ENCODE data around the gene PELI3.

Gene PELI3

GRCh38 chr11:66478729-66479393, 12.2 kb downstream of the PELI3 start:
- TF ChIP-seq CTCF (IDR thresholded peaks at IDR 0.05; ENCODE audit: low read depth, low read length, missing control alignments), result peak; percentile 73

GRCh38 chr11:66479394-66480116, 12.8 kb downstream of the PELI3 start:
- no peak for DNase-seq (ENCODE audit: low read depth)
- in situ Hi-C loops (cut with HindIII; ENCODE audit: low sequenced_read_pairs), result no loop called here
- no peak for TF ChIP-seq CTCF (IDR thresholded peaks at IDR 0.05; ENCODE audit: low read depth, low read length, missing control alignments)
- H3K4me3 ChIP-seq (ENCODE audit: low read depth, low read length), result peak overlapping the region; percentile 62

More at GRCh38 chr11:66478729-66479393, 12.2 kb downstream of the PELI3 start:
- in situ Hi-C loops (cut with HindIII; ENCODE audit: low sequenced_read_pairs), result no loop called here
- no peak for DNase-seq (ENCODE audit: low read depth)
- peak overlapping the region; percentile 62 for H3K4me3 ChIP-seq (ENCODE audit: low read depth, low read length)

GRCh38 chr11:66480117-66480938, 13.6 kb downstream of the PELI3 start, which contains the start of gene DPP3:
TSS of gene DPP3 (plus strand) at chr11:66480434. CDS start at chr11:66482201, 1,767 bp downstream.
- H3K4me3 ChIP-seq (ENCODE audit: low read depth, low read length), result peak within 1 kb of the TSS; percentile 62
- in situ Hi-C loops (cut with HindIII; ENCODE audit: low sequenced_read_pairs), result no loop called here
- DNase-seq (ENCODE audit: low read depth), result peak; percentile 85
- no peak for TF ChIP-seq CTCF (IDR thresholded peaks at IDR 0.05; ENCODE audit: low read depth, low read length, missing control alignments)

- in situ Hi-C loops (cut with HindIII; ENCODE audit: low sequenced_read_pairs), result no loop called here
- no peak for TF ChIP-seq CTCF (IDR thresholded peaks at IDR 0.05; ENCODE audit: low read depth, low read length, missing control alignments)
- no peak overlapping the region for H3K4me3 ChIP-seq (ENCODE audit: low read depth, low read length)
- DNase-seq (ENCODE audit: low read depth), result no peak
Measured at GRCh38 chr11:66484806-66485380, 18.2 kb downstream of the PELI3 start.

GRCh38 chr11:66488957-66489356, 22.3 kb downstream of the PELI3 start:
- no peak overlapping the region for H3K4me3 ChIP-seq (ENCODE audit: low read depth, low read length)
- in situ Hi-C loops (cut with HindIII; ENCODE audit: low sequenced_read_pairs), result no loop called here
- DNase-seq (ENCODE audit: low read depth), result no peak
- no peak for TF ChIP-seq CTCF (IDR thresholded peaks at IDR 0.05; ENCODE audit: low read depth, low read length, missing control alignments)

GRCh38 chr11:66489636-66490035, 22.9 kb downstream of the PELI3 start:
- TF ChIP-seq CTCF (IDR thresholded peaks at IDR 0.05; ENCODE audit: low read depth, low read length, missing control alignments), result no peak
- DNase-seq (ENCODE audit: low read depth), result no peak
- in situ Hi-C loops (cut with HindIII; ENCODE audit: low sequenced_read_pairs), result no loop called here

More at GRCh38 chr11:66489636-66490035, 22.9 kb downstream of the PELI3 start:
- H3K4me3 ChIP-seq (ENCODE audit: low read depth, low read length), result no peak overlapping the region
